Gastroesophageal sphincter (tissue), 4 donors: ENCODE measurements around the gene F5. TPM values are rescaled to one million over a fixed set of nuclear protein-coding genes. Genes with fewer than 3 reads are reported as not detected.

ENCODE experiments used
- ATAC-seq: fragments of 150-250 bp; one replicate; pipeline ENCODE4 v1.9.1; 2016; ENCODE audit warnings: mild to moderate bottlenecking, moderate library complexity
- H3K27ac ChIP-seq, 4 donors: fragments of 200-600 bp; sonication (generic) in 3 of 4; 1 replicate in 3 of 4; 2 replicates in 1 of 4; pipeline ENCODE4 v1.5.1; 2016 to 2019
- H3K27me3 ChIP-seq: fragments of 200-600 bp; sonication (generic); one replicate; pipeline ENCODE4 v1.5.1; 2019
- H3K36me3 ChIP-seq, 2 donors: fragments of 200-600 bp; sonication (generic); one replicate each; pipeline ENCODE4 v1.5.1; 2019; ENCODE audit warnings: control low read depth in 1 of 2
- H3K4me1 ChIP-seq, 3 donors: fragments of 200-600 bp; sonication (generic); 1 replicate in 2 of 3; 2 replicates in 1 of 3; pipeline ENCODE4 v1.5.1; 2016 to 2019; ENCODE audit warnings: control low read depth in 2 of 3
- H3K4me3 ChIP-seq, 2 donors: fragments of 200-600 bp; sonication (generic); one replicate each; pipeline ENCODE4 v1.5.1; 2019; ENCODE audit warnings: mild to moderate bottlenecking in 1 of 2, moderate library complexity in 1 of 2
- H3K9me3 ChIP-seq, 3 donors: fragments of 200-600 bp; sonication (generic); one replicate each; pipeline ENCODE4 v1.5.1; 2017 to 2019; ENCODE audit warnings: control low read depth in 2 of 3
- CTCF ChIP-seq, 4 experiments: fragments of 200-600 bp in 2 of 4; fragments of 450-650 bp in 2 of 4; sonication (generic) in 1 of 4; IDR thresholded peaks; one replicate each; pipeline ENCODE4 v1.5.1; 2017 to 2019; ENCODE audit warnings: antibody characterized with exemption in 4 of 4, mild to moderate bottlenecking in 2 of 4, moderate library complexity in 2 of 4
- EP300 ChIP-seq: sonication (generic); formaldehyde crosslinking; IDR thresholded peaks from one replicate; pipeline ENCODE4 v1.6.1; 2017; ENCODE audit warnings: antibody characterized with exemption, mild to moderate bottlenecking
- POLR2A ChIP-seq, 2 donors: fragments of 450-650 bp; IDR thresholded peaks; one replicate each; pipeline ENCODE4 v1.6.1; 2017; ENCODE audit warnings: antibody characterized with exemption in 2 of 2, mild to moderate bottlenecking in 2 of 2, moderate library complexity in 1 of 2
- POLR2AphosphoS5 ChIP-seq: sonication (generic); formaldehyde crosslinking; IDR thresholded peaks from one replicate; pipeline ENCODE4 v1.6.1; 2017; ENCODE audit warnings: antibody characterized with exemption
- WGBS, 2 donors: methylation state at CpG; one replicate each; pipeline ENCODE4 v1.1.5; 2018; ENCODE audit warnings: low coverage in 1 of 2; 5-methylcytosine and 5-hydroxymethylcytosine counted together
- total RNA-seq, 4 donors: library from RNA; depleted of rRNA; stranded (reverse); fragments of >200 nt; gene quantifications; one replicate each; pipeline ENCODE4 v1.1.0, GENCODE V29; 2016

Gene F5
- total RNA-seq: 1 to 10 TPM in 1 of 4 donors, under 1 TPM in 2, not detected in 1; 0.12 to 3.5 (median 0.42) TPM

GRCh38 chr1:169586395-169587255 lies at the start of gene F5:
F5 (minus strand) TSS chr1:169586481; CDS start chr1:169586386, 95 bp downstream.
- no peak within 1 kb of the TSS for H3K27ac ChIP-seq
- peak; percentile 79 for ATAC-seq
- H3K4me3 ChIP-seq: no peak within 1 kb of the TSS
- peaks cover 26% of the 10 kb centered on the region for H3K27me3 ChIP-seq
- 45% methylated on average over 5 to 6 of the region's 15 CpGs for WGBS, 2 donors
- no peaks in the 10 kb centered on the region for H3K9me3 ChIP-seq
- H3K4me1 ChIP-seq: peaks cover 0 to 10% (median 0%) of the 10 kb centered on the region in 3 donors
- TF ChIP-seq CTCF (IDR thresholded peaks at IDR 0.05) (peak in 3 of 4 experiments; percentile 16 to 48 (median 30)), EP300 (no peak)
- H3K36me3 ChIP-seq: no peaks in the 10 kb centered on the region

- Histone ChIP-seq H3K4me3 (no peak overlapping the region), H3K4me1 (no peaks in the 10 kb centered on the region), H3K27me3 (no peaks in the 10 kb centered on the region), H3K27ac (no peak overlapping the region), H3K36me3 (no peaks in the 10 kb centered on the region), H3K9me3 (peaks cover 0 to 46% (median 0%) of the 10 kb centered on the region in 3 donors)
- no peak for ATAC-seq
- no peak for TF ChIP-seq POLR2AphosphoS5
- TF ChIP-seq EP300: no peak
- WGBS, 2 donors: 55 to 67% methylated on average over 1 of the region's 1 CpG
Measured at GRCh38 chr1:169634877-169635276, 48.6 kb upstream of the F5 start.

- no peaks in the 10 kb centered on the region for H3K4me1 ChIP-seq
- no peak for ATAC-seq
- 86 to 89% methylated on average over 1 of the region's 1 CpG for WGBS, 2 donors
- no peak overlapping the region for H3K27ac ChIP-seq
- no peak for TF ChIP-seq POLR2A (IDR thresholded peaks at IDR 0.05)
- TF ChIP-seq EP300: no peak
- no peak for TF ChIP-seq POLR2AphosphoS5
- no peak for TF ChIP-seq CTCF (IDR thresholded peaks at IDR 0.05)
- peaks cover 0 to 46% (median 0%) of the 10 kb centered on the region in 3 donors for H3K9me3 ChIP-seq
- H3K27me3 ChIP-seq: no peaks in the 10 kb centered on the region
- H3K36me3 ChIP-seq: no peaks in the 10 kb centered on the region
- no peak overlapping the region for H3K4me3 ChIP-seq
Measured at GRCh38 chr1:169634145-169634544, 47.9 kb upstream of the F5 start.

GRCh38 chr1:169631249-169631648 lies 45.0 kb upstream of the F5 start:
- no peak for ATAC-seq
- 69 to 74% methylated on average over 3 of the region's 3 CpGs for WGBS, 2 donors
- H3K9me3 ChIP-seq: peaks cover 0 to 33% (median 0%) of the 10 kb centered on the region in 3 donors
- no peaks in the 10 kb centered on the region for H3K36me3 ChIP-seq
- no peaks in the 10 kb centered on the region for H3K4me1 ChIP-seq
- no peaks in the 10 kb centered on the region for H3K27me3 ChIP-seq
- H3K27ac ChIP-seq: no peak overlapping the region
- H3K4me3 ChIP-seq: no peak overlapping the region
- TF ChIP-seq POLR2A (IDR thresholded peaks at IDR 0.05): no peak
- no peak for TF ChIP-seq CTCF (IDR thresholded peaks at IDR 0.05)
- no peak for TF ChIP-seq EP300
- TF ChIP-seq POLR2AphosphoS5: no peak

- no peaks in the 10 kb centered on the region for H3K4me1 ChIP-seq
- peak within 1 kb of the TSS in 1 of 2 donors; percentile 17 for H3K4me3 ChIP-seq
- H3K27ac ChIP-seq: no peak within 1 kb of the TSS
- WGBS, 2 donors: 71 to 100% methylated on average over 1 of the region's 1 CpG
- no peaks in the 10 kb centered on the region for H3K36me3 ChIP-seq
- ATAC-seq: no peak
- no peak for TF ChIP-seq POLR2A (IDR thresholded peaks at IDR 0.05)
- no peak for TF ChIP-seq CTCF (IDR thresholded peaks at IDR 0.05)
- no peak for TF ChIP-seq POLR2AphosphoS5
- no peak for TF ChIP-seq EP300
- peaks cover 0 to 23% (median 0%) of the 10 kb centered on the region in 3 donors for H3K9me3 ChIP-seq
- H3K27me3 ChIP-seq: no peaks in the 10 kb centered on the region
Measured at GRCh38 chr1:169630006-169630405, 43.7 kb upstream of the F5 start, which contains the start of gene SELP. SELP (minus strand) TSS chr1:169630124; CDS start chr1:169630074, 50 bp downstream.
